Measurements from ENCODE around the gene FMR1. TPM values are rescaled to one million over a fixed set of nuclear protein-coding genes. Genes with fewer than 3 reads are reported as not detected.

FMR1 gene
- polyA plus RNA-seq (2012; ENCODE audit: missing spikeins): 30.7 TPM

DNA sequence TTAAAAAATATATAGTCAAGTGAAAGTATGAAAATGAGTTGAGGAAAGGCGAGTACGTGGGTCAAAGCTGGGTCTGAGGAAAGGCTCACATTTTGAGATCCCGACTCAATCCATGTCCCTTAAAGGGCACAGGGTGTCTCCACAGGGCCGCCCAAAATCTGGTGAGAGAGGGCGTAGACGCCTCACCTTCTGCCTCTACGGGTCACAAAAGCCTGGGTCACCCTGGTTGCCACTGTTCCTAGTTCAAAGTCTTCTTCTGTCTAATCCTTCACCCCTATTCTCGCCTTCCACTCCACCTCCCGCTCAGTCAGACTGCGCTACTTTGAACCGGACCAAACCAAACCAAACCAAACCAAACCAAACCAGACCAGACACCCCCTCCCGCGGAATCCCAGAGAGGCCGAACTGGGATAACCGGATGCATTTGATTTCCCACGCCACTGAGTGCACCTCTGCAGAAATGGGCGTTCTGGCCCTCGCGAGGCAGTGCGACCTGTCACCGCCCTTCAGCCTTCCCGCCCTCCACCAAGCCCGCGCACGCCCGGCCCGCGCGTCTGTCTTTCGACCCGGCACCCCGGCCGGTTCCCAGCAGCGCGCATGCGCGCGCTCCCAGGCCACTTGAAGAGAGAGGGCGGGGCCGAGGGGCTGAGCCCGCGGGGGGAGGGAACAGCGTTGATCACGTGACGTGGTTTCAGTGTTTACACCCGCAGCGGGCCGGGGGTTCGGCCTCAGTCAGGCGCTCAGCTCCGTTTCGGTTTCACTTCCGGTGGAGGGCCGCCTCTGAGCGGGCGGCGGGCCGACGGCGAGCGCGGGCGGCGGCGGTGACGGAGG is at the start of gene FMR1:
Gene FMR1, plus strand, starts transcription at position 728 of the 831 bp plus-strand sequence. CDS start 261 bp downstream, outside the sequence.
- peak; percentile 72 for DNase-seq (ENCODE audit: insufficient read length)
- peak; percentile 34; the same call in 1 of the 2 replicates for TF ChIP-seq POLR2A (IDR thresholded peaks at IDR 0.05; ENCODE audit: low read depth, low read length)
- no peak for TF ChIP-seq POLR2AphosphoS5 (IDR thresholded peaks at IDR 0.05; ENCODE audit: low read depth, low read length)
- FAIRE-seq: peak; percentile 93

DNA sequence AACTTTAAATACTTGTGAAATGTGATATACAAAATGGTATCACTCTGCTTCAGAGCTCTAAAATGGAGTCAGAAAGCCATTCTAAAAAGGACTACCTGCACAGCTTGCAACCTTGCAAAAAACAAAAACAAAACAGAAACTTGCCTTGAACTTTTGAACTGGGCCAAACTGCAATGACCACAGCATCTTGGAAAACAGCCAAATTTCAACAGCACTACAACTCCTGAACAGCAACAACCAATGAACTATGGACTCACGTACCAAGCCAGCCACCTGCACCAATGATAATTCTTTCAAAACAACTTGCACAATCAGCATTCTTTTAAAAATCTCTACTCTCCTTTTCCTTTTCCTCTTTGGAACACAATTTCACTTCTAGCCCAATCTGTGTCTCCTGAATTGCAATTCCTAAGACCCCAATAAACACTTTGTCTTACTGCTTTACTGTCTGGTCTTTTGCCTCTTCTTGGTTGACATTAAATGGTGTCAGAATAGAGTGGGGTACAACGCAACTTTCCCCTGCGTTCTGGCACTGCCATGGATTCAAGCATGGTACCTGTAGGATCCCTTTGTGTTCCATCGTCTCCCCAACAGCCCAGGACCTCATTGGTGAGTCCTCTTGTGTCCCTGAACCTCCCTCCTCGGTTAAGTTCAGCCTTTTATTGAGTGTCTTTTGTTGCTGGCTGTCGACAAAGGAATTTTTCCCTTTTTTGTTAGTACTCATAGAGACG is 35.7 kb upstream of the FMR1 start:
- TF ChIP-seq POLR2AphosphoS5 (IDR thresholded peaks at IDR 0.05; ENCODE audit: low read depth, low read length) (no peak), POLR2A (IDR thresholded peaks at IDR 0.05; ENCODE audit: low read depth, low read length) (no peak), TAF1 (IDR thresholded peaks at IDR 0.05; ENCODE audit: borderline replicate concordance, low read depth, low read length) (no peak)
- no peak for DNase-seq (ENCODE audit: insufficient read length)
- FAIRE-seq: peak; percentile 46

DNA sequence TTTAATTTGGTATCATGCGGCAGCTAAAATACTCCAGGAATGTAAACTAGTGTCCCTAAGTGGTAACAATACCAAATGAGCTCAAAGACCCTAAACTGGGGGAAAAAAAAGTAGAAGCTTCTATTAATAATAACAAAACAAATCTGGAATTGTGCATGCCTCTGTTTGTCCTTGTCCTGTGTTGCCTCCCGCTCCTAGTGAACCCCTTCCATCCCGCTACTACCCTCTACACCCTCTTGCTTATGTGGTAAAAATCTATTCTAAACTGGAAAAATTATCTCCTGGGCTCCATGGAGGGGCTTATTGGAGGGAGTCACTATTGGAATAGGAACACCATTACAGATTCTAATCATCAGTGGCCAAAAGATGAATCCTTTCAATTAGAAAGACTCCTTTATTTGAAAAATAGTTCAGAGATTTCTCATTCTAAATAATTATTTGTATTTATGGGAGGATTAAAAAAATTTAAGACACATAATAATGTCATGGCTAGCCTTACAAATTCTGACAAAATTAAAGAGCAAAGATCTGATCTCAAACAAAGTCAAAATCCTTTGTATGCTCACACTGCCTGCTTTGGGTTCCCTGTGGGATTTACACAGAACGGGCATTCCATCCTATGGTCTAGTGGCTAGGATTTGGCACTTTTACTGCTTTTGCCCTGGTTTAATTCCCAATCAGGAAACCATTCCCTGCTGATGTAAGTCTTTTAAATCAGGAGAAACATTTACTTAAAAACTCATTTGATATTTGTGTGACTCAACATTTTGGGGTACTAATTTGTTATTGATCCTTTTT is 34.7 kb upstream of the FMR1 start:
- FAIRE-seq (no peak), DNase-seq (ENCODE audit: insufficient read length) (no peak)
- no peak for TF ChIP-seq POLR2A (IDR thresholded peaks at IDR 0.05; ENCODE audit: low read depth, low read length)
- TF ChIP-seq TAF1 (IDR thresholded peaks at IDR 0.05; ENCODE audit: borderline replicate concordance, low read depth, low read length): no peak
- no peak for TF ChIP-seq POLR2AphosphoS5 (IDR thresholded peaks at IDR 0.05; ENCODE audit: low read depth, low read length)

DNA sequence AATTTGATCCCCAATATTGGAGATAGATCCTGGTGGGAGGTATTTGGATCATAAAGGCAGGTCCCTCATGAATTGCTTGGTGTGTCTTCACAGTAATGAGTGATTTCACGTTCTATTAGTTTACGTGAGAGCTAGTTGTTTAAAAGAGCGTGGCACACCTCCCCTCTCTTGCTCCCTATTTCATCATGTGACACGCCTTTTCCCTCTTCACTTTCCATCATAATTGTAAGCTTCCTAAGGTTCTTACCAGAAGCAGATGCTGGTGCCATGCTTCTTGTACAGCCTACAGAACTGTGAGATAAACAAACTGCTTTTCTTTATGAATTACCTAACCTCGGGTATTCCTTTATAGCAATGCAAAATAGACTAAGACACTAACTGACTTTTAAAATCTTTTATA is 34.0 kb upstream of the FMR1 start:
- DNase-seq (ENCODE audit: insufficient read length) (no peak), FAIRE-seq (no peak)
- TF ChIP-seq POLR2AphosphoS5 (IDR thresholded peaks at IDR 0.05; ENCODE audit: low read depth, low read length): no peak
- no peak for TF ChIP-seq POLR2A (IDR thresholded peaks at IDR 0.05; ENCODE audit: low read depth, low read length)
- no peak for TF ChIP-seq TAF1 (IDR thresholded peaks at IDR 0.05; ENCODE audit: borderline replicate concordance, low read depth, low read length)

DNA sequence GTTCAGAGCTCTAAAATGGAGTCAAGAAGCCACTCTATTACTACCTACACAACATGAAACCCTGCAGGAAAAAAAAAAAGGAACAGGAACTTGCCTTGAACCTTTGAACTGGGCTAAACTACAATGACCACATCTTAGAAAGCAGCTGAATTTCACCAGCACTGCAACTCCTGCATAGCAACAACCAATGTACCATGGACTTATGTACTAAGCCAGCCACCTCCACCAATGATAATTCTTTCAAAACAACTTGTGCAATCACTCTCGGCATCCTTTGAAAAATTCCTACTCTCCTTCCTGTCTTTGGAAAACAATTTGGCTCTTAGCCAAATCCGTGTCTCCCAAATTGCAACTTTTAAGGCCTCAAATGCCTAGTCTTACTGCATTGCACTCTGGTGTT is 26.8 kb upstream of the FMR1 start:
- no peak for DNase-seq (ENCODE audit: insufficient read length)

DNA sequence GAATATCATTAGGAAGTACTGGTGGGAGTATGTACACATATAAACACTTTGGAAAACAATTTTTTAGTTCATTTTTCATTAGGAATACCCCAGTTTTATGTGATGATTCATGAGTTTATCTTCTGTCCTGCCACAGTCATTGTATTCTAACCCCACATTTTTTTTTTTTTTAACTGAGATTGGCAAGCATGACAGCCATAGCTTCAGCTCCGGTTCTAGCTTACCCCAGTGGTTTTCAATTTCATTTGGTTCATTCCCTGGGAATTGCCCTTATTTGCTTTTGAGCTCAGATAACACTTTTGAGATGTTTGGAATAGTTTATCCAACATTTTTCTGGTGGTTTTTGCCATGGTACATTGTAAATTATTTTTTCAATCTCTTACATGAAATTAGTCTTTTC is 21.0 kb upstream of the FMR1 start:
- no peak for TF ChIP-seq POLR2A (IDR thresholded peaks at IDR 0.05; ENCODE audit: low read depth, low read length)
- TF ChIP-seq TAF1 (IDR thresholded peaks at IDR 0.05; ENCODE audit: borderline replicate concordance, low read depth, low read length): no peak
- no peak for TF ChIP-seq POLR2AphosphoS5 (IDR thresholded peaks at IDR 0.05; ENCODE audit: low read depth, low read length)
- FAIRE-seq: no peak
- no peak for DNase-seq (ENCODE audit: insufficient read length)

More for the DNA sequence above, 26.8 kb upstream of the FMR1 start:
- no peak for FAIRE-seq
- TF ChIP-seq TAF1 (IDR thresholded peaks at IDR 0.05; ENCODE audit: borderline replicate concordance, low read depth, low read length): no peak
- TF ChIP-seq POLR2AphosphoS5 (IDR thresholded peaks at IDR 0.05; ENCODE audit: low read depth, low read length): no peak
- TF ChIP-seq POLR2A (IDR thresholded peaks at IDR 0.05; ENCODE audit: low read depth, low read length): no peak

DNA sequence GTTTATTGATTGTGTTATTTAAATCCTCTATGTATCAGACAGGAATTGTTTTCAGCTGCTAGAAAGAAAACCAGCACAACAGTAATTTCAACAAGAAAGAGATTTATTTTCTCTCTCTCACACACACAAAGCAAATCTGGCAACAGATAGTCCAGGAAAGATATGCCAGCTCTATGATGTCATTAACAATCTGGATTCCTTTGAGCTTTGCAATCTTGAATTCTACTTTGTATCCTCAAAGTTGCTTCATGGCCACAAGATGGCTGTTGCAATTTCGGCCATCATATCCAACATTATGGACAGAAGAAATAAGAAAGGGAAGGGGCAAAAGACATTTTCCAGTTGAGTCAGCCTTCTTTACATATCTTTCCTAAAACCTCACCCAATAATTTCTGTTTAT is 19.8 kb upstream of the FMR1 start:
- DNase-seq (ENCODE audit: insufficient read length): no peak
- FAIRE-seq: no peak
- TF ChIP-seq POLR2A (IDR thresholded peaks at IDR 0.05; ENCODE audit: low read depth, low read length) (no peak), TAF1 (IDR thresholded peaks at IDR 0.05; ENCODE audit: borderline replicate concordance, low read depth, low read length) (no peak), POLR2AphosphoS5 (IDR thresholded peaks at IDR 0.05; ENCODE audit: low read depth, low read length) (no peak)

DNA sequence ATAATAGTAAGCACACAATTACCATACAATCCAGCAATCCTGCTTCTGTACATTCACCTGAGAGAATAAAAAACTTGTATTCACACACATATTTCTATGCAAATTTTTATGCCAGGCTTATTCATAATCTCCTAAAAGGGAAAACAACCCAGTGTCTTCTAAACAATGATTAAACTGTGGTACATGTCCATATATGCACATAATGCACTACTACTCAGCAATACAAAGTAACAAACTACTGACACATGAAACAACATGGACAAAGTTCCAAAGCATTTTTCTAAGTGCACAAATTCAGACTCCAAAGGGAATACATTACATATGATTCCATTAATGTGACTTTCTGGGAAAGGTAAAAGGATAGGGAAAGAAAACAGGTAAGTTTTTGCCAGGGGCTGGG is 18.0 kb upstream of the FMR1 start:
- FAIRE-seq (no peak), DNase-seq (ENCODE audit: insufficient read length) (no peak)
- TF ChIP-seq TAF1 (IDR thresholded peaks at IDR 0.05; ENCODE audit: borderline replicate concordance, low read depth, low read length) (no peak), POLR2A (IDR thresholded peaks at IDR 0.05; ENCODE audit: low read depth, low read length) (no peak), POLR2AphosphoS5 (IDR thresholded peaks at IDR 0.05; ENCODE audit: low read depth, low read length) (no peak)

DNA sequence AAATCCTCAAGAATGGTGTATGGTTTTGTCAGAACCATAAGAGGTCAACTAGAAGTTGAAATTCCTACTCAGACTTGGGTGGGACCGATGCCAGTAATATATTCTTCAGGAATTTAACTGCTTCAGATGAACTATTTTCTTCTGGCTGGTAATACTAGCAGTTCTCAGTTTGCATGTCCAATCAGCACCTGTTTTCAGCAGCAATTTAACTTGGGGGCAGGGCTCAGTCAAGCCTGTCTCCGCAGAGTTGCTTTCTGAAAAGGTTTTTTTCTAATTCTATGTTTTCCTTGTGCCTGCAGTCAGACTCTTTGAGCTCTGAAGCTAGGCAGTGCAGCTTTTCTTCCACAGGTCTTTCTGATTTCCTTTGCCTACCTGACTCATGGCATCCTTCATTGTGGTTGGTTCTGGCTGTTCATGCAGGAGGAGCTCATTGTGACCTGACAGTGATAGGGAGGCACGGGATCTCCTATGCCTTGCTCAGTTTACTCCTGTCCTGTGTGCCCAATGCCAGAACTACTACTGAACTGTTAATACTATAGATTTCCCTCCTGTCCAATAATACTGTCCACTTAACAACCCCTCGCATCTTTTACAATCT is 17.3 kb upstream of the FMR1 start:
- DNase-seq (ENCODE audit: insufficient read length): no peak
- FAIRE-seq: no peak
- TF ChIP-seq POLR2AphosphoS5 (IDR thresholded peaks at IDR 0.05; ENCODE audit: low read depth, low read length) (no peak), TAF1 (IDR thresholded peaks at IDR 0.05; ENCODE audit: borderline replicate concordance, low read depth, low read length) (no peak), POLR2A (IDR thresholded peaks at IDR 0.05; ENCODE audit: low read depth, low read length) (no peak)

DNA sequence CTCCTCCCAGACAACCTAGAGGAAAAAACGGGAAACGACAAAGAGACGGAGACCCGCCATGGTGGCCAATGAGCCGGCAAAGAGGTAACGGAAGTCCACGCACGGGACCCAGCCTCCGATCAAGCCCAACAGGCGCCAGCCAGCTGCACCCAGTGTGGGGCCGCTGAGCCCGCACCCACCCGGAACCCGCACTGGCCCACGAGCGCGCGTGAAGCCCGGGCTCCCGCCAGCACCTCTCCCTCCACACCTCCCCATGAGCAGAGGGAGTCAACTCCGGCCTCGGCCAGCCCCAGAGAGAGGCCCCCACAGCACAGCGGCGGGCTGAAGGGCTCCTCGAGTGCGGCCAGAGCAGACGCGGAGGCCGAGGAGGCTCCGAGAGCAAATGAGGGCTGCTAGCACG is 14.6 kb upstream of the FMR1 start:
- DNase-seq (ENCODE audit: insufficient read length) (no peak), FAIRE-seq (no peak)
- TF ChIP-seq POLR2A (IDR thresholded peaks at IDR 0.05; ENCODE audit: low read depth, low read length) (no peak), POLR2AphosphoS5 (IDR thresholded peaks at IDR 0.05; ENCODE audit: low read depth, low read length) (no peak), TAF1 (IDR thresholded peaks at IDR 0.05; ENCODE audit: borderline replicate concordance, low read depth, low read length) (no peak)

DNA sequence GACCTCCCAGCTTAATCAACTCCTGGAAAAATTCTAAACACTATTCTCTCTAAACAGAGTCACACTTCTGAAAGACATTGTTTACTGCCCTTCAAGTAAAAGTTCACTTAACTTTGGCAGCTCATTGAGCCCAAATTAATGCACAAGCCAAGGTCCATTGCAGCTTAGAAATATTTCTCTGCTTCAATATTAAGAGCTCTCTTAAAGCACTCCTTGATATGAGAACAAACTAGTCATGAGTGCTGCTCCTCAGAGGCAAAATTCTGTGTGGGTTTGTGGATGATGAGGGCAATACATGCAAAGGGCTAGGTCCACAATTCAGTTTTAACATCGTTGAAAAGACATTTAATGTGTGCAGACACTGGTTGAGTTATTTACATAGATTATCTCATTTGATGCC is 12.8 kb upstream of the FMR1 start:
- no peak for FAIRE-seq
- DNase-seq (ENCODE audit: insufficient read length): no peak
- TF ChIP-seq POLR2A (IDR thresholded peaks at IDR 0.05; ENCODE audit: low read depth, low read length) (no peak), POLR2AphosphoS5 (IDR thresholded peaks at IDR 0.05; ENCODE audit: low read depth, low read length) (no peak), TAF1 (IDR thresholded peaks at IDR 0.05; ENCODE audit: borderline replicate concordance, low read depth, low read length) (no peak)

Data from GM12892 (cell line).